Dermis blood vessel endothelial cell (primary cell): ENCODE results near the gene STK38. TPM values are rescaled to one million over a fixed set of nuclear protein-coding genes. Genes with fewer than 3 reads are reported as not detected.
"Not testable (repeated sequence)": the region's sequence is repeated elsewhere in the genome, so short reads cannot be mapped to it uniquely, and the experiment has no call there.

ENCODE experiments used
- DNase-seq: peaks from one replicate; pipeline ENCODE4 v3.0.0; 2010
- total RNA-seq: library from RNA; depleted of rRNA; stranded (reverse); fragments of >200 nt; gene quantifications from 2 replicates; pipeline ENCODE4 v1.2.3, GENCODE V29; 2014

Gene STK38
- total RNA-seq, 1 donor from 2014 or later = 19.2 TPM

GRCh38 chr6:36517408-36517807, 29.9 kb downstream of the STK38 start:
- DNase-seq = no peak

DNA sequence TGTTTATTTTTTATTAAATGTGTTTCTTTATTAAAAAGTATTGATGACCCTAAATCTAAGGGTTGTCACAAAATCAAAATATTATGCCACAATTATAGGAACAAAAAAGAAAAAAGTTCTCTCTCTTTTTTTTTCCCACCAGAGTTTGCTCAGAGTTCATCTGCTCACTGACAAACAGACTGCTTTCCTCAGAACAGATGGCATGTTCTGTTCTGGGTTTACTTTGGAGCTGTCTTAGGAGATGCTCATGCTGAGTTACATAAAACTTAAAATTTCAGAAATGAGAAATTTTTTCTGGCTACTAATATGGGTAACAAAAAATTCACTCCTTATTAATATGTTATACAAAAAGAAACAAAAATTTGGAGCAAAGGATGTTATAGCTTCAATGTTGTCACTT, 30.3 kb downstream of the STK38 start:
- no peak for DNase-seq

DNA sequence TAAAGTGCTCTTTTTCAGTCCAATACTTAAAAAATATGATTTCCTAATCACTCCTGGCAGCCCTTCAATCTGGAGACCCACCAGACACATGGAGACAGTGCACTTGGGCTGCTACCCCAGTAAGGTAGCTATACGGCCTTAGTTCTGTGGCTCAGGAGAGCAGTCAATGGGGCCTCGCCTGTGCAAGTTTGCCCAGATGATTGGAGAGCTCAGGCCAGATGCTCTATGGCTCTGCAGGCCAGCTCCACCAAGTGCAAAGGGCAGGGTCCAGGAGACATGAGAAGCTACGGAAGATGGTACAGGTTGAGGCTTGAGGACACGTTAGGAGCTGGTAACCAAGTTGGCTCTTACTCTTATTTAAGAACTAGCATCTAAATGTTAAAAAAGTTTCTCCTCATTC, 30.7 kb downstream of the STK38 start:
- DNase-seq = no peak

DNA sequence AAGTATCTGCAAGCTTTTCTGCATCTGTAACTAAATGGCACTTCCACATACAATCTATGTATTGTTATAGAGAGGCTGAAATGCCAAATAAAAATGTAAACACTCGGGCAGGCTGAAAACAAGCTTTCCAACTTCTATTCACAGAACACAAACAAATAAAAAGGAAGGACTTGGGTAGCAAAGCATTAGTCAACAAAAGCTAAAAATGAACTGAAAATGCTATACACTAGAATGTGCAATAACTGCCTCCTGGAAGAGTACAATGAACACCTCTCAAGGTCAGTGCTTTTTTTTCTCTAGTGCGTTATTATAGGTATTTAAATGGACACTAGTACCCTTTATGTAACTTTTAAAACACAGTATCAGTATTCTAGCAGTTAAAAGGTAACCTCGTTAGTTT, 31.4 kb downstream of the STK38 start:
- no peak for DNase-seq

DNA sequence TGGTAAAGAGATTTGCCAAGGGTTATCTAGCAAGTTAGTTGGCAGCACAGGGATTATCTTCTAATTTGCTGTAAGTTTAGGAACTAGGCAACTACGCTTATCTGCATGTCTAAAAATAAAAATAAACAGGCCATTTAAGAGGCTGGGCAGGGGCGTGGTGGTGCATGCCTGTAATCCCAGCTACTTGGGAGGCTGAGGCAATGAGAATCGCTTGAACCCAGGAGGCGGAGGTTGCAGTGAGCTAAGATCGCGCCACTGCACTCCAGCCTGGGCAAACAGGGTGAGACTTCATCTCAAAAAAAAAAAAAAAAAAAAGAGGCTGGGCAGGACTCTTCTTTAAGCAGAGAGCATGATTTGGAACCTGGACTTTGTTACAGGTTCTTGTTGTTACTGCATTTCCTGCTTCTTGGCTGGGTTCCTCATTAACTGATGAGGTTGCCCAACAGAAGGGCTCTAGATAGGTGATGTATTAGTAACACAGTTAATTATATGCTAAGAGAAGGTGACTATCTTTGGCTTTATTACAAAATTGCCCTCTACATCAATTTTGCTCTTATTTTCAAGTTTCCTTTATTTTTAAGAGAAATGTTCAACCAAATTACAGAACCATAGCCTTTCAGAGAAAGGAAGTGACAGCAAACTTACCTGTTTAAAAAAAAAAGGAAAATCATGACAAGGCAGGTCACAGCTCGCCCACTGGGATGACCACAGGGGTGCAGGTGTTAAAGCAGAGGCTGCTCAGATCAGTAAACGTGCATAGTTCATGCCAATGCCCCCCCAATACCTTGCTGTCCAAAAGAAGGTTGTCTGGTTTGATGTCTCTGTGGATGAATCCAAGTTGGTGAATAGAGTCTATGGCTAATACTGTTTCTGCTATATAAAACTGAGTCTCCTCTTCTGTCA, 32.5 kb downstream of the STK38 start:
- no peak for DNase-seq

- no peak for DNase-seq
These were observed 36.9 kb downstream of the STK38 start for GRCh38 chr6:36510365-36510764.

DNA sequence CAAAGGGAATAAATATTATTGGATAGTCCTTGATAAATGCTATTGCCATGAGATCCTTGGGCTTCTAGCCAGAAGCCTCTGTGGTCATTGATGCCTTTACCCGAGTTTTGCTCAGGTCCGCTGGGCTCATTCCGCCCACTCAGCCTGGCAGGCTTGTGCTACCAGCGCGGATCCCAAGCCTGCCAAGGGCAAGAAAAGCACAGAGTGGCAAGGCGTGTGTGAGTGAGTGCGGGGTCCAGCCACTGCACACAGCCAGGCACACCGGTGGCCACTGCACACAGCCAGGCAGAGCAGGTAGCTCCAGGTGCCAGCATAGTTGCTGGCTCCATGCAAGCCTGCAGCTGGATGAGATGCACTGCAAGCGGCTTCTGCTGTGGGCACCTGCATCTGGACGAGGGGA, 38.7 kb downstream of the STK38 start:
- no peak for DNase-seq

GRCh38 chr6:36506611-36507010, 40.7 kb downstream of the STK38 start:
- no peak for DNase-seq

- DNase-seq = peak; percentile 8
These were observed 41.3 kb downstream of the STK38 start for GRCh38 chr6:36505744-36506534.

DNA sequence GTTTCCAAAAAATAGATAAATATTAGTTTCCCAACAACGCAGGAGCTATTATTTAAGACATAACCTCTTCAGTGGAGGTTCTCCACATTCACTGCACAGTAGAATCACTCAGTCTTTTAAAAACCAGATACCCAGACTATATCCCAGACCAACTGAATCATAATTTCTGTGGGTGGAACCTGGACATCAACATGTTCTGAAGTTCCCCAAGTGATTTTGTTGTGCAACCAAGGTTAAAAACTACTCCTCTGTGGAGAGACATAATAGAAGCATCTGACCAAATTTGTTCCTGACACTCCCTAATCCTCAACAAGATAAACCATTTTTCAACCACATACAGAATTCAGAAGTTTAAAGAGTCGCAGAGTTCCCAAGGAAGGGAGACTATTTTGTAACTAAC, 42.3 kb downstream of the STK38 start:
- no peak for DNase-seq

DNA sequence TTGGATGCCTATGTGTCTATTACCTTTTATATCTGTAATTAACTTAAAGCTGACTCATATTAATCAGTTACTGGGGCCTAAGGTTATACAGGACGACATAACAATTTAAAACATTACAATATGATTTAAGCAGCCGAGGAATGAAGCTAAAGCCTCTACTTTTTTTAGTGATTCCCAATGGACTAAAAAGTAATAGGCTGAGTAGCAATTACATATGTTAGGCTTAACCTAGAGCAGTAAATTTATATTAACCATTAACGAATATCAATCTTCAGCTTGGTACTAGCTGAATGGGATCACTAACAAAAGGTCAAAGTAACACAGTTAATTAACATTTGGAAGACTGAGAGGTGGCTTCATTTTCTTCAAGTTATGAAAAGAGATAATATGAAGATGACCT, 43.1 kb downstream of the STK38 start:
- DNase-seq = no peak

DNA sequence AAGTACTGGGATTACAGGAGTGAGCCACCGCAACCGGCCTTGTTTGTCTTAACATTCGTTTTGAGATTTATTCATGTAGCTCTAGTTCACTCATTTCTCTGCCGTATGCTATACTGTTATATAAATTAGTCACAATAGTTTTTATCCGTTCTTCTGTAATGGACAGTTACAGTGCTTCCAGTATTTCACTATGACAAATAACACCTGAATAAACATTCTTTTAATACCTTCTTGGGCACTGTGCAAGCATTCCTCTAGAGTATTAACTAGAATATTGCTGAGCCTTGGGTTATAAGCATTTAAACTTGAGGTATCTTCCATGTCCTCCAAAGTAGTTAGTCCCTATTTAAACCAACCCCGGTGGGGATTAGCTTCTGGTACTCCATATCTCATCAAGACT, 45.6 kb downstream of the STK38 start:
- DNase-seq = no peak

DNA sequence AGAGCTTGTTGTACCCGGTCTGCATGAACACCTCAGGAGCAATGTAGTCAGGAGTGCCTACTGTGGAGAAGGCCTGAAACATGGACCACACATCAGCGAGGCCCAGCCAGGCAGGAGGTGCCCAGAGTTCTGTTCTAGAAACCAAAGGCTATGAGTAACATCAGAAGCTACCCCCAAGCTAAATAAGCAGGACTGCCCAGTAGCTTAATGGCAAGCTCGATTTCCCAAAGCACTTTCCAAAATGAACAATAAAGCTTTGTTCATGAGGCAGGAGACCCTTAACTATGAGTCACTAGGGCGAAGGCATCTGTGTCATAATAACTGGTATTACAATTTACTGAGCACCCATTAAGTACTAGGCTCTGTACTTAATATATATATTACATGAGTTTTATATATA, 47.4 kb downstream of the STK38 start:
- no peak for DNase-seq

- no peak for DNase-seq
These were observed 52.2 kb downstream of the STK38 start for GRCh38 chr6:36495086-36495485.

DNA sequence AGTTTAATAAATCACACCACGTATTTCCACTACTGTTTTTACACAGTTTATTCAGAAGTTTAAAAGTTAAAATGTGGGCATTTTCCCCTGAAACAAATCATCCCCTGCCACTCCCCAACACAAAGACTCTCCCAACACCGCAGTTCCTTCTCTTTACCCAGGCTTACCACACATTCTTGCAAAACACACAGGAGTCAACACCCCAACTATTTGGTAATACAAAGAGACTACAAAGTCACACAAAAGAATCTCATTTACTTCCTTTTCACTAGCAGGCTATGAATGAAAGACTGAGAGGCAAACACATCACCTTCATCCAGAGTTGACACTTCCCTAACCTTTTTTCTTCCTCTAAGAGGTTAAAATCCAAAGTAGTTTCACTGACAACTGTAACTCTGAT, 53.4 kb downstream of the STK38 start:
- DNase-seq = no peak

DNA sequence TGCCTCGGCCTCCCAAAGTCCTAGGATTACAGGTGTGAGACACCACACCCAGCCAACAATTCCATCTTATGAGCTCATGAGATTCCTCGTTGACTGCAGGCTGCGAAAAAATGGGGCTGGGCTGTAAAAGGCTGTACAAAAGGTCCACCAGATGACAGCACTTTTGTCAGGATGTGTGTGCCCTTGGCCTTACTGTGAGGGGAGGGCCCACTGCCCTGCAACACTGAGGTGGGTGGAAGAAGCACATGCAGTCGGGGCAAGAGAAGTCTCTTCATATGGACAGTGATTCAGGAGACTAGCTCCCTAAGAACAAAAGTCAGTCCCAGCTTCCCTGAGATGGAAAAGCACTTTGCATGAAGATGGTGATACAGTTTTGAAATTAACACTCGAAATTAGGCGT, 54.0 kb downstream of the STK38 start:
- DNase-seq = no peak

DNA sequence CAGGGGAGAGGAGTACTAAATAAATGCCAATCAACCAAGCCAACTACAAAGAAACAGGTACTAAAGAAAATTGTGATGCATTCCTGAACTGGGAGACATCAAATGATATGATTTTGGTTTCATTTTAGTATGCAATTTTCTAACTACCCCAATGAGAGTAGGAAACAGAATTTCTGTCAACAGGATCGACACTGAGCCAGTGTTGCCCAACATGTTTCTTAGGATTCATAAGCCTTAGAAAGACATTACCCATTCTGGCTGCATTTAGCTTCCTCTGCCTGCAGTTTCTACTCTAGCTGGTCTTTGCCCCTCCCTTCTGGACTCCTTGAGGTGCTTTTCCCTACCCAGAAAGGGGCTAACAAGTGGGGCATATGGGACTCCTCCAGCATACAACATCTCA, 54.7 kb downstream of the STK38 start:
- DNase-seq = no peak

DNA sequence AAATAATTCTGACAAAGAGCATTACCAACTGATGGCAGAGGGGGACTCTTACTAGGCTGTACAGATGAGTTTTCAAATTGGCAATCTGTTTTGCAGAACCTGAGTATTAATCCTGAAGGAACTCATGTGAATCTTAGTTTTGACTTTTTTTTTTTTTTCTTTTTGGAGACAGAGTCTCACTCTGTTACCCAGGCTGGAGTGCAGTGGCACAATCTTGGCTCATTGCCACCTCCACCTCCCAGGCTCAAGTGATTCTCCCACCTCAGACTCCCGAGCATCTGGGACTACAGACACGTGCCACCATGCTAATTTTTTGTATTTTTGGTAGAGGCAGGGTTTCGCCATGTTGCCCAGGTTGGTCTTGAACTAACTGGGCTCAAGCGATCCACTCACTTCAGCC, 55.2 kb downstream of the STK38 start:
- no peak for DNase-seq

DNA sequence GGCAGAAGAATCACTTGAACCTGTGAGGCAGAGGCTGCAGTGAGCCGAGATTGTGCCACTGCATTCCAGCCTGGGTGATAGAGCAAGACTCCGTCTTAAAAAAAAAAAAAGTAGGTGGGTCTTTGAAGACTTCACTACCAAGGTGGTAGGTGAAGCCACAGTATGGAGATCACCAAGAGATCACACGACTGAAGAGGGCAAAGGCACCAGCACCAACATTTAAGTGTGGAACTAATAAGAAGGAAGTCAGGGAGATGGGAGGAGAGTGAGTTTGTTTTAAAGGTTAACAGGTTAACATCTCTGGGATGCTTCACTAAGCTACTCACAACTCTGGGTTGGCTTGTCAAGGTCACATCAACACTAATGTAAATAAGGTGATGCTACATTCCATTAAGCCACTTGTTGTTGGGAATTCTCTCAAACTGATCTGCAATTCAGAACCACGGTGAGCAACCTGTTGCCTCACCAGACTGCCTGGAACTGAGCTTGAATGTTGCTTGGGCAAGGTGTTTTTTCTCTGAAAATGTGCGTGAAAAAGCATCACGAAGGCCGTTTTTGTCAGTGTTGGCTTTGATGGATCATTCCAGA, 55.8 kb downstream of the STK38 start:
- DNase-seq = no peak

DNA sequence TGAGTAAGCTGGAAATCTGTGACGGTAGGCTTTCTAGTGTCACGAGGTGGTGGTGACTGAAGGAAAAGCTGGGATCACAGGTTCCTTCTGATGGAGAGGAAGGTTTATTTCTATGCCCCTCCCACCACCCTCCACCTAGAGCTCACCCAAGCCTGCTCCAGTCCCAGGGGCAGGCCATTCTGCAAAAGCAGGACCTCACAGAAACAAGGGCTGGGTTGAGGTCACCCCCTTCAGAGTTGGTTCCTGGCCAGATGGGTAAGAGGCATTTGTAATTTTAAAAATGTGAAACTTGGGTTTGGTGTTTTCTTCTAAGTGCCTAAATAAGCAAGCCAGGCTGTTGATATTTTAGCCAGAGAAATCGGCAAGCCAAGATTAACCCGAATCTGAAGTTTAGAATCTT, 57.9 kb downstream of the STK38 start:
- no peak for DNase-seq

DNA sequence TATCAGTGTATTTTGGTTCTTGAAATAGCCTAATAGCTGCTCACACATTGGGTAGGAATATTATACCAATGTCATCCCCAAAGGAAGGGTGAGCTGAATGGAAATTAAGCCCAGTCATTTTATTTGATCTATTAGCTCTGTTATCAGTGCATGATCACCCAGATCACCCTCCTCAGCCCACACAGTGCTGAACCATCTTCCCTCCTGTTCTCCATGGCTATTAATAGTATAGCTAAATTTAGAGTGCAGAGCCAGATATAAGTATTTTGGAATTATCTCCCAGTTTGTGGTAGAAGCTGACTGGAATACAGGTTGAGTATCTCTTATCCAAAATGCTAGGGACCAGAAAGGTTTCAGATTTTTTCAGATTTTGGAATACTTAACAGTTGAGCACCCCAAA, 59.1 kb downstream of the STK38 start:
- no peak for DNase-seq

DNA sequence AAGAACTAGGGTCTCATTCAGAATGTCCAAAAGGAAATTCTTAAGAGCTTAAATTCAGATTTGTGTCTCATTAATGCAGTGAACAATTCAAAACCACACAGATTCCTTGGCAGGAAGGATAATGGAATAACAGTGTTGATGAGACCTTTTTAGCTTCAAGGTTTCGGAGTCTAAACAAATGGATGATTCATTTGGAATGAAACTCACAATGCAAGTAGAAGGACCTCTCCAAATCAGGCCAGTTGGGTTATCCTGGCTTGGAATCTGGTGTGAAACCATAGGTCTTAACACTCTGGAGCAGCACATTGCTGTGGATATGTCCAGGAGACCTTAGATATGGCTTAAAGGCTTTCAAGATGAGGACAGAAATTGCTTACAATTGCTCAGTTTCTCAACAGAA, 59.6 kb downstream of the STK38 start:
- no peak for DNase-seq

DNA sequence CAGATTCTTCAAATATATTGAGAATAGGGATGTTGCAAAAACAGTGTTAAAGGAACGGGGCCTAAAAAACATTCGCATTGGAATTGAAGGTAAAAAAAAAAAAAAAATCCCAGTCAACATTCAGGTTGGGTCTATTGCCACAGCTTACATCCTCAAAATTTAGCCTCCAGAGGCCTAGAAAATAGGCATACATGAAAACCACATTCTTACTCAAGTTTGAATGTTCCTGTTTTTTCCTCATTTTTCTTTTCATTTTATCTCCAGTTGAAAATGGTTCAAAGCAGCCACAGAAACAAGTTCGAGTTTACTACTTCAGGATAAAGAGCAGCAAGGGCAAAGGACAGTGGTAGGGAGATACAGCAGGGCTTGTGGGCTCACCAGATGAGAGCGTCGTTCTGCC, 62.5 kb downstream of the STK38 start:
- no peak for DNase-seq

DNA sequence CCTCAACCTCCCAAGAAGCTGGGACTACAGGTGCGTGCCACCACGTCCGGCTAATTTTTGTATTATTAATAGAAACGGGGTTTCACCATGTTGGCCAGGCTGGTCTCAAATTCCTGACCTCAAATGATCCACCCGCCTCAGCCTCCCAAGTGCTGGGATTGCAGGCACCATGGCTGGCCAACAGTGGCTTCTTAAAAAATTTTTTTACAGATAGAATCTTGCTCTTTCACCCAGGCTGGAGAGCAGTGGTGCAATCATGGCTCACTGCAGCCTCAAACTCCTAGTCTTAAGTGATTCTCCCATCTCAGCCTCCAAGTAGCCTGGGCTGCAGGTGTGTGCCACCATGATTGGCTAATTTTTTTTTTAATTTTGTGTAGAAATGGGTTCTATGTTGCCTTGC, 64.0 kb downstream of the STK38 start:
- not testable (repeated sequence) for DNase-seq
